HG03280 (cell line): ENCODE results near the gene ZNF543.
"Not testable (repeated sequence)": the region's sequence is repeated elsewhere in the genome, so short reads cannot be mapped to it uniquely, and the experiment has no call there.

Source experiments
- ATAC-seq: cut with Tn5 transposase; IDR thresholded peaks from one replicate; pipeline ENCODE4 v1.9.1; 2021; ENCODE audit warnings: mild to moderate bottlenecking, moderate library complexity; ENCODE audit not compliant: unreplicated experiment

Gene ZNF543

DNA sequence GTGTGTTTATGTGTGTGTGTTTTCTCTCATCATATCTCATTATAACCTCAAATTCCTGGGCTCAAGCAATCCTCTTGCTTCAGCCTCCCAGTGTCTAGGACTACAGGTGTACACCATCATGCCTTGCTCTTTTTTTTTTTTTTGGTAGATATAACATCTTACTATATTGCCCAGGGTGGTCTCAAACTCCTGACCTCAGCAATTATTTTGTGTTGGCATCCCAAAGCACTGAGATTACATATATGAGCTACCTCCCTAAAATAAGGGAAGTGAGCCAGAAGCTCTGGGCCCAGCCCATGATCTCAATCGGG, 448 bp upstream of the ZNF543 start:
- peak; percentile 18 for ATAC-seq

DNA sequence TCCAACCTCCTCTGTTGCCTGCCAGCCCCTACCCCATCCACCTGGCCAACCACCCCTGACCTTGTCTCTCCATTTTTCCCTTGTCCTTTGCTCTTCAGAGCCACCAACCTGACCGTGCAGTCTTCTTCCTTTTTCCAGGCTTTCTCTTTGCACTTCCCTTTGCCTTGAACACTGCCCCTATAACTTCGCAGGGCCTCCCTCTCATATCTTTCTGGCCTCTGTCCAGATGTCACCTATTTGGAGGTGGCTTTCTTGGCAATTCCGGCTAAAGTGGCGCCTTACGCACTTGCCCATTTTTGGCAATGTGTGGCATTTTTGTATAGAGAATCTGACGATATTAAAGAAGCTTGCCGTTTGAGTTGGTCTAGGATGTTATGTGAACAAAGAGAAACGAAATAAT, 844 bp downstream of the ZNF543 start:
- ATAC-seq: no peak

DNA sequence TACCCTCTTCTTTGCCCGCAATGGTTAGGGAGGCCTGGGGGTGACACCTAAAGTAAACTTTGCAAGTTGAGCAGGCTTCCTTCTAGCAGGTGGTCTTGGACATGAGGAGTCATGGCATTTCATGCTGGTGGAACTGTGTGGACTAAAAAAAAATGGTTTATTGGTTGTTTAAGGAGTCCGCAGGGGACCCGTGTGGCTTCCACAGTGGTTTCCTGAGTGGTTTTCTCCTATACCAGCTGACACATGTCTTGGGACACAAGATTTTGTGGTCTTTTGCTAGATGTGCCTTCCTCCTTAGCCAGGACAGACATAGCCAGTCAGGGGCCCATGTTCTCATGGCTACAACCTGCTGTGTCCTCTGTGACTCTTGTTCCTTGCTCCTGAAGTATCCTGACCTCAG, 1.5 kb downstream of the ZNF543 start:
- ATAC-seq: no peak

DNA sequence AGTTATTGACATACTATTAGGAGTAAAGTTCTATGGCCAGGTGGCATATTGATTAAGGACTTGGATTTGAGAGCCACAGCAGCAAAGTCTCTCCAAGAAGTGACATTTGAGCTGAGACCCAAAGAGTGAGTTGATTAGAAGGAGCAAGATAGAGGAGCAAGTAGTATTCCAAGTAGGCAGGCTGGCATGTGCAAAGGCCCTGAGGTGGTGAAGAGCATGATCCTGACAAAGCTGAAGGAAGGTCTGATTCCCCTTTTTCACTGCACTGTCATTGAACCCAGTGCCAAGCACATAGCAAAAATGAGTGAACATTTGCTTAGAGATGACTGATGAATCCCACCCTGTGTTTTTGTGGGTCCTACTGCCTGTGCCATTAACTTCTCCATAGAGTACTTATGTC, 4.7 kb downstream of the ZNF543 start:
- no peak for ATAC-seq

DNA sequence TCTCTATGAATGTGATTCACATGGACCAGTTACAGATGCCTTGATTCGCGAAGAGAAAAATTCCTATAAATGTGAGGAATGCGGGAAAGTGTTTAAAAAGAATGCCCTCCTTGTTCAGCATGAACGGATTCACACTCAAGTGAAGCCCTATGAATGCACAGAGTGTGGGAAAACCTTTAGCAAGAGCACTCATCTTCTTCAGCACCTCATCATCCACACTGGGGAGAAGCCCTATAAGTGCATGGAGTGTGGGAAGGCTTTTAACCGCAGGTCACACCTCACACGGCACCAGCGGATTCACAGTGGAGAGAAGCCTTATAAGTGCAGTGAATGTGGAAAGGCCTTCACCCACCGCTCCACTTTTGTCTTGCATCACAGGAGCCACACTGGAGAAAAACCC, 7.7 kb downstream of the ZNF543 start:
- ATAC-seq: no peak

DNA sequence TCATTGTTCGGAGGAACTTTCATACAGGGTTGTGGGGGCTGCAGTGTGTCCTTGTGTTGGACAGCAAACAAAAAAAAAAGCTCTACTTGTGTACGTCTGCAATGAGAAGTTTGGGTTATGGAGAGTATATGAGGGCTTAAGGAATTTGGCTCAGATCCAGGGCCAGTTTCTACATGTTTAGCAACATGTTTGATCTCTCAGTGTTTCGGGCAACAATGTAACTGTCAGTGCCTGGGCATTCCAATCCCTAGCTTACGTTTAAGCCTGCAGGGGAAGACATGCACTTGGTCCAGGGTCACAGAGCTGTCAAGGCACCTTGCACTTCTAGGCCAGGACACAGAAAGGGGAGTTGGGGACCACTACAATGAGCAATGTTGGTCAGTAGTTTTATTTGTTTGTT, 13.9 kb downstream of the ZNF543 start:
- no peak for ATAC-seq

DNA sequence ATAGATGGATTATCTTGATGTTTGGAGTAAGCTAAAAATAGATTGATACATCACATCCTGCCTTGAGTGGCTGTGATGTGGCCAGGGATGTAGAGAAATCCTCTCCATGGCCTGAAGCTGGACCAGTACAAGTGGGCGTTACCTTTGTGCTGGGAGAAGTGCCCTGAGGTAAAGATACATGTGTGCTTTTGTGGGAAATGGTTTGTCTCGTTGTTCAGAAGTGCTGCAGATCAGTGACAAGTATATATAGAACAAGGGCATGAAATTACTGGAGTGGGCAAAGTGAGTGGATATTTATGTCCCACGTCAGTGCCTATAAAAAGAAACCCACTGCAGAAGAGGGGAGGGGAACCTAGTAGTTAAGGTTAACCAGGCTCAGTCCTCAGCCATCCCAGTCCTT, 18.6 kb downstream of the ZNF543 start:
- no peak for ATAC-seq

DNA sequence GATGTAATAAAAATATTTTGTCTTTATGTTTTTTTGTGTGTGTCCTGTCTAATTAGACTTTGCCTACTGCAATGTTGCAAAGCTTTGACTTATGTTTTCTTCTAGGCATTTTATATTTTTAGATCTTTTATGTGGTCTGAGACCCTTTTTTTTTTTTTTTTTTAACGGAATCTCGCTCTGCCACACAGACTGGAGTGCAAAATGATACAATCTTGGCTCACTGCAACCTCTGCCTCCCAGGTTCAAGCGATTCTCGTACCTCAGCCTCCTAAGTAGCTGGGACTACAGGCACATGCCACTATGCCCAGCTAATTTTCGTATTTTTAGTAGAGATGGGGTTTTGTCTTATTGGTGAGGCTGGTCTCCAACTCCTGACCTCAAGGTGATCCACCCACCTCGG, 22.3 kb downstream of the ZNF543 start:
- no peak for ATAC-seq

DNA sequence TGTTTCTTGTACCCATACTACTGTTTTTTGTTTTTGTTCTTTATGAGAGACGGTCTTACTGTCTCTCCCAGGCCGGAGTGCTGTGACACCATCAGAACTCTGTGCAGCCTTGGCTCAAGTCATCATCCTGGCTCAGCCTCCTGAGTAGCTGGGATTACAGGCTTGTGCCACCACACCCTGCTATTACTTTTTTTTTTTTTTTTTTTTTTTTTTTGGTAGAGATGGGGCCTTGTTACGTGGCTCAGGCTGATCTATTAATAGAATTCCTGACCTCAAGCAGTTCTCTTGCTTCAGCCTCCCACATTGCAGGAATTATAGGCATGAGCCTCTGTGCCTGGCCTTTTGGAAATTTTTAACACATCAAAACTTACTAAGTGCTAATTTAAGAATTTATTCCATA, 27.9 kb downstream of the ZNF543 start:
- no peak for ATAC-seq

DNA sequence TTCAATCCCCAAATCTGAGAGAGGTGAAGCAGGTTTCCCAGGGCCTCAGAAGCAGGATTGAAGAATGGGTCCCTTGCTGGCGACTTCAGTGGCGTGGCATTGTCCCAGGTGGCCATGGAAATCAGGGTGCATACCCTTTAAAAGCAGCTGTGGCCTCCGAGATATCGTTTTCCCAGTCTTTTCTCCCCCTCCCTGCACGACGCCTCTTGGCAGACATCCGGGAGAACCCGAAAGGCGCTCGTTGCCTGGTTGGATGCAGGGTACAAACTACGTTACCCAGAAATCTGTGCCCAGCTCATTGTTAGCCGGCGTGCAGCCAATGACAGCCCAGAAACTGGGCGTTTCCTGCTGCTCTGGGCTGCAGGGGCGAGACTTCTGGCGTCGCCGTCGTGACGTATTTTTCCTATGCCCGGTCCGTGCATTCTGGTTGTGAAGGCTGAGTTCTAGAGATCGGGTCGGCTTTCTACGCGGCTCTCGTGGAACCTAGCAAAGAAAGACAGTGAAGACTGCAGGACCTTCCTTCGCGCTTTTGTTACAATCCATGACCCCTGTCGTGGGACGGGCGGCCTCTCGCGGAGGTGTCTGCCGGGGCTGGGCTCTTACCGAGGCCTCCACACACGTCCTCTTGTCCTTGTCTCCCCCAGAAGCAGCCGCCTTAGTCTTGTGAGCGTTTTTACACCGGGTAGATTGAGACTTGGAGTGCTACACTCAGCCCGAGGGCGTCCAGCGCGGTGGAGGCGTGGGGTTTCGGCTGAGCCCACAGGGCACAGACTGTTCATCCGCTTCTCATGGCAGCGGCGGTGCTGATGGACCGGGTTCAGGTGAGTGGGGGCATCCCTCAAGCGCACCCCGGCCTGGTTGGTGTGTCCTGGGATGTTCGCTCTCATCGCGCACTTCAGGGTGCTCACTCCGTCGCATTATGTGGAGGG, 30.9 kb downstream of the ZNF543 start, which contains the start of gene ZNF304:
Gene ZNF304 (plus strand): TSS at position 395 of the 929 bp plus-strand sequence. CDS start 394 bp downstream, at position 789.
- ATAC-seq: peak; percentile 98

DNA sequence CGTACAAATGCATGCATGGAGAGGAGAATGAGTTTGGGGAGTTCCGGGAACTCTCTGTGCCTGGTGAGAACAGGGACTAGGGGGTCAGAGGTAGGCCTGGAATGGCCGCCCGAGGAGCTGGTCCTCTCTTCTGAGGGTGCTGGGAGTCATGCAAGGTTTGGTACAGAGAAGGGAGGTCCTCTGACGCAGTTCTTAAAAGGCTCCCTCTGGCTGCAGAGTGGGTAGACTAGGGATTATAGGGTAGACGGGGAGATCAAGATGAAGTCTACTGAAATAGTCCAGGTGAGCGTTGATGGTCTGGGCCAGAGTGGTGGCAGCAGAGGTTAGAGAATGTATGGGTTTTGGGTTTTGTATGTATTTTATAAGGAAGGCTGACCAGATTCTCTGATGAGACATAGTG, 31.6 kb downstream of the ZNF543 start:
- ATAC-seq: no peak

DNA sequence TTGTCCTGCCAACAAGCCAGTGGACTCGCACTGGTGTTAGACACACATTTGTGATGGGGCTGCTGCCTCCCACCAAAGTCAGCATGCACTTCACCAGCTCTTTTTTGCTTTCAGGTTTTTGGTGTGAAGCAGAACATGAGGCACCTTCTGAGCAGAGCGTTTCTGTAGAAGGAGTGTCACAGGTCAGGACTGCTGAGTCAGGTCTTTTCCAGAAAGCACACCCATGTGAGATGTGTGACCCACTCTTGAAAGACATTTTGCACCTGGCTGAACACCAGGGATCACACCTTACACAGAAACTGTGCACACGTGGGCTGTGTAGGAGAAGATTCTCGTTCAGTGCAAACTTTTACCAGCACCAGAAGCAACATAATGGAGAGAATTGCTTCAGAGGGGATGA, 35.6 kb downstream of the ZNF543 start:
- ATAC-seq: no peak

DNA sequence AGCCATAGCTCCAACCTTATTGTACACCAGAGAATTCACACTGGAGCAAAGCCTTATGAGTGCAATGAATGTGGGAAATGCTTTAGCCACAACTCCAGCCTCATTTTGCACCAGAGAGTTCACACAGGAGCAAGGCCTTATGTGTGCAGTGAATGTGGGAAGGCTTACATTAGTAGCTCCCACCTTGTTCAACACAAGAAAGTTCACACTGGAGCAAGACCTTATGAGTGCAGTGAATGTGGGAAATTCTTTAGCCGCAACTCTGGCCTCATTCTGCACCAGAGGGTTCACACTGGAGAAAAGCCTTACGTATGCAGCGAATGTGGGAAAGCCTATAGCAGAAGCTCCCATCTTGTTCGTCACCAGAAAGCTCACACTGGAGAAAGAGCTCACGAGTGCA, 37.1 kb downstream of the ZNF543 start:
- no peak for ATAC-seq

DNA sequence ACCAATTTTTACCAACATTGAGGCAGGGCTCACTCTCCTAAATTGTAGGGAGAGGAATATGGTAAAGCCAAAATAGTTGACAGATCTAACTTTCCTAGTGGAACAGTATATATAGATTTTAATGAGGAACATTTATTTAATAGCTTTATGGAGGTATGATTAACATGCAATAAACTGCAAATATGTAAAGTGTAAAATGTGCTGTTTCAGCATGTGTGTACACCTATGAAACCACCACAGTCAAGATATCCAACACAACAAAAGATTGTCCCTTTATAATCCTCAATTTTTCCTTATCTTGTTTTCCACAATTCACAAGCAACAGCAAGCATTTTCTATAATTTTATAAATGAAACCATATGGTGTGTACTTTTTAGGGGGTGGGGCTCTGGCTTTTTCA, 39.0 kb downstream of the ZNF543 start:
- no peak for ATAC-seq

DNA sequence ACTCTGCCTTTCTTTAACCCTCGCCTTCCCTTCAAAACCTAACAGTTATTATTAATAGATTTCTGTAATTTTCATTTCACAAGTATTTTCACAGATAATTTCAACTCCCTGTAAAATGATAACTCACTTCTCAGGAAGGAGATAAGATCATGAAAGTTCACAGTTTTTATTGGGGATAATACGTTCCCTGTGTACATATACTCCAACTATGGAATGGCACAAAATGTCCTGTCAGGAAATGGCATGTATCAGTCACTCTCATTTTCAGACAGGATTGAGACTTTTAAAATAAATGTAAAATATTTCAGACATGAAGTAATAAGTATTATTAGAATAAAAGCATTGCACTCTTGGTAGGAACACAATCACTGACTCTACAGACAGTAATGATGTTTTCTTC, 42.1 kb downstream of the ZNF543 start:
- ATAC-seq: no peak

DNA sequence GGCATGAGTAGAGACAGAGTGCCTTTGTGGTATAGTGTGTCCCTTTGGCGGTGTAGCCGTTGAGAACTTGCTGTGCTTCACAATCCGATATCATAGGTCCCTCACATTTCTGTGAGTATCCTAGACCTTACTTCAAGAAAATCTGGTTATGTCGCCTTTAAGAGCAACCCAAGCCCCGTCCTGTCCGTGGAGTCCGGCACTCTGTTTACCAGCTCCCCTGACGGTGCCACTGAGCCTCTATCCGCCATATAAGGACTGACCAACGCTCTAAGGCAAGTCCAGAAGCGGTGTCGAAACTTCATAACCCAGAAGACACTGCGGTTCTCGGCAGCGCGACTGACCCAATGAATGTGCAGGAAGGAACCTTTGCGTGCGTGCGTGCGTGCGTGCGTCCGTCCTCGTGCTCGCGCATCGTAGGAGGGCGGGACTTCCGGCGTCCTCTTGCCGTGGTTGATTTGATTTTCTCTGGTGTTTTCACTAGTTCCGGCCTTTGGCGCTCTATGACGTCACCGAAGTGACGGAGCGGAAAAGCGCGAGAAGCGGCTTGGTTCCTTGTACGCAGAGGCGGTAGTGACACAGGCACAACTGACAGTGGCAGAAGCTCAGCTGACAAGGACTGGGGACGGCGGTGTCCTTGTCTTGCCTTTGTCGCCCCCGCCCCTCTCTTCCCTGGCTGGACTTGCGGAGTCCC, 42.9 kb downstream of the ZNF543 start, which contains the start of the genes TRAPPC2B and ZNF547:
Gene TRAPPC2B (plus strand): TSS at position 555 of the 691 bp plus-strand sequence. CDS start 1,283 bp downstream, outside the sequence.
Gene ZNF547 (plus strand): TSS at position 555 of the 691 bp plus-strand sequence. CDS start 5,005 bp downstream, outside the sequence.
- peak; percentile 92 for ATAC-seq

DNA sequence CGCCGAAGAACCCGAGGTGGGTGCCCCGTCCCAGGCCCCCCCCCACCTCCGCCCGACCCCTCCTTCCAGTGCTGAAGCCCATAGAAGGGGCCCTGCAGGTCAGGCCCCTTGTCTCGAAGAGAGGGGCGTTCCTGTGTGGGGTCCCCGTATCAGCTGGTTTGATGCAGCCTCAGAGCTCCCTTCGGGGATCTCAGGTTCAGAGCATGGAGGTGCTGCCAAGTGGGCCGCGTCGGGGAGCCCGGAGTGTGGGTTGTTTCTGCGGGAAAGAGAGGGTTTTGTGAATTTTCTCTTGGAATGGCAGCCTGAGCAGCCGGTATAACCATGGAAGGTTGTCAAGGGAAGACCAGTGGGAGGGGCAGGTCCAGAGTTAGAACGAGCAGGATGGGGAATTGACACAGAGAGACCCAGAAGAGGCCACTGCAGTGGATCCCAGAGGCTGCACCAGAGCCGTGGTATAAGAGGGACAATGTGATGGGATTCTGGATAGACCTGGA, 43.5 kb downstream of the ZNF543 start:
- ATAC-seq: no peak

DNA sequence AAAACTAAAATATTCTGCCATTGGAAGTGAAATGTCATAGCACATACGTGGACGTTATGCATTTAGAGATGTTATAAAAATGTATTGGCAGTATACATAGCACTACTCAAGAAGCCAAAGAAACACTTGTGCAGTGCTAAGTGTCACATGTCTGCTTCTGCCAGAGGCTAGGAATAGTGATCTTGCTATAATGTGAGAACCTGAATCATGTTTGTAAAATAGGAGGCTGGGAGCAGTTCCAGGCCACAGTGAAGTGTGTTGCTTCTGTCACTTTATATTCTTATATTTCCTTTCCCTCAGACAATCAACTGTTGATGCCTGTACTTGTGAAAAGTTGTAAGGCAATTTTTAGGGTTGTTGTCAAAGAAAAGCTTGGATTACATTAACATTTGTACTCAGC, 46.5 kb downstream of the ZNF543 start:
- ATAC-seq: no peak

DNA sequence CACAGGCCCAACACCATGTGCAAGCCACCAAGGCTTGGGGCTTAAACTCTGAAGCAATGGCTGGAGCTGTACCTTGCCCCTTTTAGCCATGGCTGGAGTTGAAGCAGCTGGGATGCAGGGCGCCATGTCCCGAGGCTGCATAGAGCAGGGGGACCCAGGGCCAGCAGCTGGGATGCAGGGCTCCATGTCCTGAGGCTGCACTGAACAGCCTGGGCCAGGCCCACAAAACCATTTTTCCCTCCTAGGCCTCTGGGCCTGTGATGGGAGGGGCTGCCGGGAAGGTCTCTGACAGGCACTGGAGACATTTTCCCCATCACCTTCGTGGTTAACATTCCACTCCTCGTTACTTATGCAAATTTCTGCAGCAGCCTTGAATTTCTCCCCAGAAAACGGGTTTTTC, 53.9 kb downstream of the ZNF543 start:
- ATAC-seq: no peak

DNA sequence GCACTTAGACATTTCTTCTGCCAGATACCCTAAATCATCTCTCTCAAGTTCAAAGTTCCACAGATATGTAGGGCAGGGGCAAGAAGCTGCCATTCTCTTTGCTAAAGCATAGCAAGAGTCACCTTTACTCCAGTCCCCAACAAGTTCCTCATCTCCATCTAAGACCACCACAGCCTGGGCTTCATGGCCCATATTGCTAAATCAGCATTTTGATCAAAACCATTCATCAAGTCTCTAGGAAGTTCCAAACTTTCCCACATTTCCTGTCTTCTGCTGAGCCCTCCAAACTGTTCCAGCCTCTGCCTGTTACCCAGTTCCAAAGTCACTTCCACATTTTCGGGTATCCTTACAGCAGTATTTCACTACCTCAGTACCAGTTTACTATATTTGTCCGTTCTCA, 54.4 kb downstream of the ZNF543 start:
- ATAC-seq: not testable (repeated sequence)

DNA sequence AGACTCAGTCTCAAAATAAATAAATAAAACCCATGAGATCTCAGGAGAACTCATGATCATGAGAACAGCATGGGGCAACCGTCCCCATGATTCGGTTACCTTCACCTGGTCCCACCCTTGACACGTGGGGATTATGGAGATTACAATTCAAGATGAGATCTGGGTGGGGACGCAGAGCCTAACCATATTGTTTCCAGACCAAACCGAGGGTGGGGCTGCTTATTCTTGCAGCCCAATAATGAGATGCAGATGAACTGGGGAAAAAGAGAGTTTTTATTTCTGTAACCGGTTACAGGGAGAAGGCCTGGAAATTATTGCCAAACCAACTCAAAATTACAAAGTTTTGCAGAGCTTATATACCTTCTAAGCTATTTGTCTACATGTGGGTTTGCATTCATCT, 55.9 kb downstream of the ZNF543 start:
- ATAC-seq: no peak
